HepG2 (cell line): ENCODE data around the gene SNUPN. TPM values are rescaled to one million over a fixed set of nuclear protein-coding genes. Genes with fewer than 3 reads are reported as not detected.
A peak's percentile ranks its signal among the peaks of the same experiment; 100 is the strongest.

ENCODE experiments used
- ATAC-seq: fragments of 200-7000 bp; cut with Tn5 transposase; 3 replicates; pipeline ENCODE4 v1.9.1; 2020; ENCODE audit warnings: mild to moderate bottlenecking, moderate library complexity
- BruUV-seq: library from RNA; stranded (reverse); fragments of 400-500 nt; replicated peaks from 2 replicates; lab custom pipeline; 2021; lab: Mats Ljungman, UMichigan
- CTCF ChIA-PET: fragments of 300-600 bp; formaldehyde crosslinking; extraction: SDS; loops from one replicate; lab custom pipeline; 2021; ENCODE audit warnings: low total read pairs, inconsistent platforms, low intra/inter-chr PET ratio; lab: Yijun Ruan, JAX
- POLR2A ChIA-PET: fragments of 350-600 bp; sonication (Branson Sonifier 250); formaldehyde crosslinking; loops from one replicate; lab custom pipeline; 2020; ENCODE audit warnings: antibody characterized with exemption, inconsistent platforms; lab: Yijun Ruan, JAX
- DNase-seq: peaks from one replicate; pipeline ENCODE4 v3.0.0-alpha.2; 2015; ENCODE audit warnings: low spot score
- FAIRE-seq: peaks from 3 replicates; lab custom pipeline; 2011; peaks lifted over from hg19 to GRCh38; lab: Jason Lieb, UNC
- H2AFZ ChIP-seq: one replicate; pipeline ENCODE4 v1.6.1; 2011; ENCODE audit warnings: low read length, inconsistent platforms
- H3K27ac ChIP-seq: fragments of 300-600 bp; 3 replicates; pipeline ENCODE4 v1.8.0; 2011; ENCODE audit warnings: mixed run types, mild to moderate bottlenecking, mixed read lengths, low read length, inconsistent platforms; ENCODE audit not compliant: insufficient read depth; ENCODE audit errors: extremely low read length
- H3K27me3 ChIP-seq, 2 experiments: fragments of 200-600 bp in 1 of 2; 2 replicates in 1 of 2; 3 replicates in 1 of 2; pipeline versions ENCODE4 v1.6.0 to v1.8.0; 2011; ENCODE audit warnings: low read length in 2 of 2, mild to moderate bottlenecking in 2 of 2, moderate library complexity in 2 of 2, inconsistent platforms in 1 of 2; ENCODE audit not compliant: insufficient read depth in 2 of 2, control insufficient read depth in 1 of 2
- H3K36me3 ChIP-seq, 2 experiments: fragments of 200-600 bp in 1 of 2; replicated peaks in 1 of 2; 2 replicates in 1 of 2; 3 replicates in 1 of 2; pipeline versions ENCODE4 v1.5.1 to v1.8.0; 2011; ENCODE audit warnings: low read length in 2 of 2, inconsistent platforms in 1 of 2; ENCODE audit not compliant: insufficient read depth in 2 of 2, control insufficient read depth in 1 of 2
- H3K4me1 ChIP-seq: 2 replicates; pipeline ENCODE4 v1.5.1; 2012; ENCODE audit warnings: low read length, inconsistent platforms; ENCODE audit not compliant: insufficient read depth
- H3K4me2 ChIP-seq: 2 replicates; pipeline ENCODE4 v1.6.0; 2011; ENCODE audit warnings: low read depth, low read length, inconsistent platforms
- H3K4me3 ChIP-seq, 3 experiments: fragments of 200-600 bp in 1 of 3; sonication (generic), shearing (Covaris generic) in 1 of 3; replicated peaks in 1 of 3; 2 replicates each; pipeline ENCODE4 v1.5.1; 2011 to 2016; ENCODE audit warnings: low read length in 3 of 3, inconsistent platforms in 2 of 3, low read depth in 2 of 3, mild to moderate bottlenecking in 2 of 3, control low read depth in 1 of 3, mixed read lengths in 1 of 3; ENCODE audit not compliant: insufficient read depth in 1 of 3
- H3K79me2 ChIP-seq: one replicate; pipeline ENCODE4 v1.6.1; 2011; ENCODE audit warnings: low read length, inconsistent platforms; ENCODE audit not compliant: insufficient read depth
- H3K9ac ChIP-seq: 2 replicates; pipeline ENCODE4 v1.6.0; 2011; ENCODE audit warnings: mild to moderate bottlenecking, low read depth, low read length, inconsistent platforms; ENCODE audit not compliant: insufficient read depth
- H3K9me3 ChIP-seq: 2 replicates; pipeline ENCODE4 v1.5.1; 2012; ENCODE audit warnings: mild to moderate bottlenecking, low read length
- H4K20me1 ChIP-seq: 2 replicates; pipeline ENCODE4 v1.6.0; 2011; ENCODE audit warnings: inconsistent platforms, mild to moderate bottlenecking, low read length, moderate library complexity; ENCODE audit not compliant: insufficient read depth
- HNRNPLL ChIP-seq: fragments of 200-400 bp; formaldehyde crosslinking; IDR thresholded peaks from 2 replicates; pipeline ENCODE4 v1.6.1; 2017; ENCODE audit warnings: mild to moderate bottlenecking, low read depth, low read length; ENCODE audit not compliant: poor library complexity, severe bottlenecking
- MAFF ChIP-seq: IDR thresholded peaks from 2 replicates; pipeline ENCODE4 v1.6.1; 2011; ENCODE audit warnings: low read depth, low read length, improper control_type of control experiment
- MAFK ChIP-seq, 2 experiments: IDR thresholded peaks in 1 of 2; conservative IDR thresholded peaks in 1 of 2; 2 replicates each; pipeline ENCODE4 v1.6.1; 2011; ENCODE audit warnings: improper control_type of control experiment in 2 of 2, low read length in 2 of 2
- MED8 ChIP-seq: sonication (generic); formaldehyde crosslinking; IDR thresholded peaks from 2 replicates; pipeline ENCODE4 v1.8.1; 2023; ENCODE audit warnings: mild to moderate bottlenecking, missing genetic modification reagents; ENCODE audit not compliant: insufficient replicate concordance
- TBX2 ChIP-seq: sonication (generic); formaldehyde crosslinking; IDR thresholded peaks from 2 replicates; pipeline ENCODE4 v1.5.0; 2020; ENCODE audit warnings: missing genetic modification reagents, mild to moderate bottlenecking, borderline replicate concordance
- ZNF781 ChIP-seq: sonication (generic); formaldehyde crosslinking; IDR thresholded peaks from 2 replicates; pipeline ENCODE4 v1.5.1; 2020; ENCODE audit warnings: borderline replicate concordance, mild to moderate bottlenecking, missing genetic modification reagents; ENCODE audit errors: not compliant biosample characterization
- WGBS: methylation state at CpG from one replicate; pipeline ENCODE4 v1.1.6; 2017; ENCODE audit warnings: low lambda C conversion rate; 5-methylcytosine and 5-hydroxymethylcytosine counted together
- in situ Hi-C: cut with HindIII; loops from 2 replicates; pipeline ENCODE4 v1.10.0; 2017; ENCODE audit warnings: low pct_unique_long_range_greater_than_20kb; ENCODE audit not compliant: extremely low pct_ligation_motif_present
- intact Hi-C: fragments of 100-400 bp; cut with micrococcal nuclease; formaldehyde crosslinking; loops from one replicate; pipeline ENCODE4 v1.10.0; 2022; ENCODE audit not compliant: unreplicated experiment
- polyA plus RNA-seq, 8 experiments: library from polyadenylated mRNA; depleted of rRNA in 3 of 8; stranded (reverse) in 7 of 8; unstranded in 1 of 8; fragments of >200 nt; fragmentation: Illumina TruSeq in 4 of 8; extraction: Trizol in 4 of 8; gene quantifications; 2 replicates each; pipeline versions ENCODE4 v1.2.1 to v1.2.3, GENCODE V29; 2011 to 2016; ENCODE audit warnings: low read depth in 4 of 8, missing spikeins in 1 of 8, mixed read lengths in 1 of 8; ENCODE audit not compliant: insufficient read depth in 1 of 8
- total RNA-seq, 5 experiments: library from RNA; depleted of rRNA; stranded (reverse); fragments of >200 nt; fragmentation: Illumina TruSeq; extraction: Trizol; gene quantifications; 2 replicates each; pipeline ENCODE4 v1.2.3, GENCODE V29; 2016; ENCODE audit warnings: low read depth in 1 of 5
- TF ChIP-seq, protein P1 (sequence below): sonication (generic); formaldehyde crosslinking; IDR thresholded peaks from 2 replicates; pipeline ENCODE4 v1.8.0; 2022; ENCODE audit warnings: low read depth, missing genetic modification reagents
- TF ChIP-seq, protein P2 (sequence below): sonication (generic); formaldehyde crosslinking; IDR thresholded peaks from 2 replicates; pipeline ENCODE4 v1.4.0; 2020; ENCODE audit warnings: missing genetic modification reagents
- TF ChIP-seq, protein P3 (sequence below): sonication (generic); formaldehyde crosslinking; IDR thresholded peaks from 2 replicates; pipeline ENCODE4 v1.4.0; 2020; ENCODE audit warnings: missing genetic modification reagents

SNUPN gene
- total and polyA plus RNA-seq, 2 of the 13 experiments (the other 11 are each of a cell fraction or from before 2014, with no cell fraction given): 9.0 to 16.4 TPM

DNA sequence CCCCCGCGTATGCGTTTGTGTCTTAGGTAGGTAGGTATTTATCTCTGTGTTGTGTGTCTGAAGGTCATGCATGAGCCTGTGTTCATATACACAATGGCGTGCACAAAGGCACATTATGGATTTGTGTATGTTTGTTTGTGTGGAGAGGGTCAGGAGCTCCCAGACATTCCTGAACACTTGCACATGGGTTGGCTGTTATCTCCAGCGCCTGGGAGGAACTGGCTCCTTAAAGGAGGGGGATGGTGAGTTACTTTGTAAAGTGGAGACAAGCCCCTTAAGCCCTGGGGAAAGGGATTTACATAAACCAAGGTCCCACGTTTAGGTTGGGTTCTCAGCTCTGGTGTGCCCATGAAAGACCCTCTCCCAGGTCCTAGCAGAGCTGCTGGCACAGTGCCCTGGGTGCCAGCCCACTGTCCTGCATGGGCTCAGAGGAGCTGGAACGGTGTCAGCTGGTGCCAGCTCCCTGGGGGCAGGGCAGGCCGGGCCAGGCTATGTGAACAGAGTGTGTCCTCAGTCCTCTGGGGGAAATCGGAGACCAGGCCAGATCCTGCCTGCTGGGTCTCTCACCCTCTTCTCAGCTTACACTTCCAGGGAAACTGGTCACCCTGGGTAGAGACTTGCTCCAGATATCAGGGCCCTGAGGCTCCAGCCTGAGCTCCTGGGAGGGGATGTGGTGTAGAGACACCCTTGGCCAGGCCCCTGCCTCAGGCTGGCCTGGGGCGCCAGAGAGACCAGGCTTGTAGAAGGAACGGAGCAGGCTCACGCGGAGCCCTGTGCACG lies 47.3 kb upstream of the SNUPN start (continued):
- TF ChIP-seq, protein P1, sequence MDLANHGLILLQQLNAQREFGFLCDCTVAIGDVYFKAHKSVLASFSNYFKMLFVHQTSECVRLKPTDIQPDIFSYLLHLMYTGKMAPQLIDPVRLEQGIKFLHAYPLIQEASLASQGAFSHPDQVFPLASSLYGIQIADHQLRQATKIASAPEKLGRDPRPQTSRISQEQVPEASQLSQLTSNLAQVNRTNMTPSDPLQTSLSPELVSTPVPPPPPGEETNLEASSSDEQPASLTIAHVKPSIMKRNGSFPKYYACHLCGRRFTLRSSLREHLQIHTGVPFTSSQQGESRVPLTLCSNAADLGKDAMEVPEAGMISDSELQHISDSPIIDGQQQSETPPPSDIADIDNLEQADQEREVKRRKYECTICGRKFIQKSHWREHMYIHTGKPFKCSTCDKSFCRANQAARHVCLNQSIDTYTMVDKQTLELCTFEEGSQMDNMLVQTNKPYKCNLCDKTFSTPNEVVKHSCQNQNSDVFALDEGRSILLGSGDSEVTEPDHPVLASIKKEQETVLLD: no peak
- TF ChIP-seq, all 625 proteins: peak for 9

DNA sequence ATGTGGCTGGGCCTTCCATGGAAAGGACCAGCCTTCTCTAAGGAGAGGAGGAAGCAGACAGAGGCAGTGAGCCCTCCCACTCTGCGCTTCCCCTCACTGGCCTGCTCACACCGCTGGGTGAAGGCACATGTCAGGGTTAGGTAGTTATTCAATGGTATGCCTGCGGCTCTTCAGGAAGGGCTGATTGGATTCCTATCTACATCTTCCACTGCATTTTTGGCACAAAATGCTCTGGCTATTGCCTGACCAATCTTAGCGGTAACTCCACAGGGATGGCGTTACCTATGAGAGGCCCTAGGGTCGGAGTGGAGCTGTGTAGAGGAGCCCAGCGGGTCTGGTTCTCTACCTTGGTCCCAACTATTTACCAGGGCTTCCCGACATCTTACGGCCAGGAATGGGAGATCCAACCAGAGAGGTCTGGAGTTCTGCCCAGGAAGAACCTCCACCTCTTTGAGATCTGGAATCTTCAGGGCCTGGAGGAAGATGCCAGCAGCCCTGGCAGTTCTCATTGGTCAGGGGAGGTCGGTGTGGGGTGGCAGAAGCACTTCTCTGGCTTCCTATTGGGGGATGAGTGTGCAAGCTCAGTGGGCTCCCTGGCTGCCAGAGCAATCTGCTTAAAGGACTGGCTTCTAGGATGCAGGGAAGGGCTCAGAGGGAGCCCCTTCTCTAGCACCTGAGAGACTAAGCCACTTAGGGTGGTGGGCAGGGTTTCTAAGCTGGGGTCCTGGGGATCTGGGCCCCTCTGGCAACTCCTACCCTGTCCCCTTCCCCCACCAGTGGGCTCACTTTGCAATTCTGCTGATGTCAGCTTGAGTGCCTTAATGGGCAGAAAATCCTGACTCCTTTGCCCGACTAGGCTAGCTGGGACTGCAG lies 46.4 kb upstream of the SNUPN start:
- Histone ChIP-seq H3K9ac (no peak overlapping the region), H3K27me3 (peaks cover 2 to 26% of the 10 kb centered on the region in 2 experiments; a peak in 3 of 5 replicates), H4K20me1 (no peaks in the 10 kb centered on the region), H3K4me3 (no peak overlapping the region), H3K36me3 (no peaks in the 10 kb centered on the region), H3K9me3 (no peaks in the 10 kb centered on the region), H2AFZ (no peak overlapping the region), H3K4me1 (peaks cover 51% of the 10 kb centered on the region), H3K27ac (no peak overlapping the region), H3K4me2 (no peak overlapping the region; the same call in 1 of the 2 replicates), H3K79me2 (no peaks in the 10 kb centered on the region)
- BruUV-seq: no TSS peak
- no peak for DNase-seq
- CTCF ChIA-PET: no interaction called here
- TF ChIP-seq MAFF (peak; percentile 76), ZNF781 (CRISPR knock-in tag) (no peak), MED8 (CRISPR knock-in tag) (no peak), MAFK (conservative IDR thresholded peaks at IDR 0.05 in 1 of 2, IDR thresholded peaks at IDR 0.05 in 1 of 2; ENCODE audit: low read length in 2 of 2) (peak; percentile 80 to 89), HNRNPLL (no peak), TBX2 (CRISPR knock-in tag) (no peak)
- TF ChIP-seq, protein P2, sequence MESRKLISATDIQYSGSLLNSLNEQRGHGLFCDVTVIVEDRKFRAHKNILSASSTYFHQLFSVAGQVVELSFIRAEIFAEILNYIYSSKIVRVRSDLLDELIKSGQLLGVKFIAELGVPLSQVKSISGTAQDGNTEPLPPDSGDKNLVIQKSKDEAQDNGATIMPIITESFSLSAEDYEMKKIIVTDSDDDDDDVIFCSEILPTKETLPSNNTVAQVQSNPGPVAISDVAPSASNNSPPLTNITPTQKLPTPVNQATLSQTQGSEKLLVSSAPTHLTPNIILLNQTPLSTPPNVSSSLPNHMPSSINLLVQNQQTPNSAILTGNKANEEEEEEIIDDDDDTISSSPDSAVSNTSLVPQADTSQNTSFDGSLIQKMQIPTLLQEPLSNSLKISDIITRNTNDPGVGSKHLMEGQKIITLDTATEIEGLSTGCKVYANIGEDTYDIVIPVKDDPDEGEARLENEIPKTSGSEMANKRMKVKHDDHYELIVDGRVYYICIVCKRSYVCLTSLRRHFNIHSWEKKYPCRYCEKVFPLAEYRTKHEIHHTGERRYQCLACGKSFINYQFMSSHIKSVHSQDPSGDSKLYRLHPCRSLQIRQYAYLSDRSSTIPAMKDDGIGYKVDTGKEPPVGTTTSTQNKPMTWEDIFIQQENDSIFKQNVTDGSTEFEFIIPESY (CRISPR knock-in tag): 0 out of 2 replicates have a peak, but pooled peaks have one; percentile 13
- TF ChIP-seq, protein P3, sequence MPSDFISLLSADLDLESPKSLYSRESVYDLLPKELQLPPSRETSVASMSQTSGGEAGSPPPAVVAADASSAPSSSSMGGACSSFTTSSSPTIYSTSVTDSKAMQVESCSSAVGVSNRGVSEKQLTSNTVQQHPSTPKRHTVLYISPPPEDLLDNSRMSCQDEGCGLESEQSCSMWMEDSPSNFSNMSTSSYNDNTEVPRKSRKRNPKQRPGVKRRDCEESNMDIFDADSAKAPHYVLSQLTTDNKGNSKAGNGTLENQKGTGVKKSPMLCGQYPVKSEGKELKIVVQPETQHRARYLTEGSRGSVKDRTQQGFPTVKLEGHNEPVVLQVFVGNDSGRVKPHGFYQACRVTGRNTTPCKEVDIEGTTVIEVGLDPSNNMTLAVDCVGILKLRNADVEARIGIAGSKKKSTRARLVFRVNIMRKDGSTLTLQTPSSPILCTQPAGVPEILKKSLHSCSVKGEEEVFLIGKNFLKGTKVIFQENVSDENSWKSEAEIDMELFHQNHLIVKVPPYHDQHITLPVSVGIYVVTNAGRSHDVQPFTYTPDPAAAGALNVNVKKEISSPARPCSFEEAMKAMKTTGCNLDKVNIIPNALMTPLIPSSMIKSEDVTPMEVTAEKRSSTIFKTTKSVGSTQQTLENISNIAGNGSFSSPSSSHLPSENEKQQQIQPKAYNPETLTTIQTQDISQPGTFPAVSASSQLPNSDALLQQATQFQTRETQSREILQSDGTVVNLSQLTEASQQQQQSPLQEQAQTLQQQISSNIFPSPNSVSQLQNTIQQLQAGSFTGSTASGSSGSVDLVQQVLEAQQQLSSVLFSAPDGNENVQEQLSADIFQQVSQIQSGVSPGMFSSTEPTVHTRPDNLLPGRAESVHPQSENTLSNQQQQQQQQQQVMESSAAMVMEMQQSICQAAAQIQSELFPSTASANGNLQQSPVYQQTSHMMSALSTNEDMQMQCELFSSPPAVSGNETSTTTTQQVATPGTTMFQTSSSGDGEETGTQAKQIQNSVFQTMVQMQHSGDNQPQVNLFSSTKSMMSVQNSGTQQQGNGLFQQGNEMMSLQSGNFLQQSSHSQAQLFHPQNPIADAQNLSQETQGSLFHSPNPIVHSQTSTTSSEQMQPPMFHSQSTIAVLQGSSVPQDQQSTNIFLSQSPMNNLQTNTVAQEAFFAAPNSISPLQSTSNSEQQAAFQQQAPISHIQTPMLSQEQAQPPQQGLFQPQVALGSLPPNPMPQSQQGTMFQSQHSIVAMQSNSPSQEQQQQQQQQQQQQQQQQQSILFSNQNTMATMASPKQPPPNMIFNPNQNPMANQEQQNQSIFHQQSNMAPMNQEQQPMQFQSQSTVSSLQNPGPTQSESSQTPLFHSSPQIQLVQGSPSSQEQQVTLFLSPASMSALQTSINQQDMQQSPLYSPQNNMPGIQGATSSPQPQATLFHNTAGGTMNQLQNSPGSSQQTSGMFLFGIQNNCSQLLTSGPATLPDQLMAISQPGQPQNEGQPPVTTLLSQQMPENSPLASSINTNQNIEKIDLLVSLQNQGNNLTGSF (CRISPR knock-in tag): no peak
- no peak for FAIRE-seq
- no peak for ATAC-seq
- 48% methylated on average over 4 of the region's 11 CpGs for WGBS
- POLR2A ChIA-PET: interaction anchor here (0.6 to 2.0 kb wide), 4 partner anchors 11 to 304 kb away, joined by 3 to 5 read pairs (median 4); partner anchors contain the start of gene SNUPN
- in situ Hi-C loops: no loop called here
- intact Hi-C loops: no loop called here
